DOHH2 (cell line): Measurements from ENCODE around the gene METTL22.

Experiments
- EZH2phosphoT487 ChIP-seq: fragments of 200-600 bp; sonication (generic); IDR thresholded peaks from 2 replicates; pipeline ENCODE4 v1.6.1; 2017; ENCODE audit warnings: borderline replicate concordance, mild to moderate bottlenecking, antibody characterized with exemption, low read length, moderate library complexity, mixed read lengths
- TF ChIP-seq, protein P1 (sequence below): fragments of 200-600 bp; sonication (generic); IDR thresholded peaks from one replicate; pipeline ENCODE4 v1.5.1; 2014; ENCODE audit warnings: antibody characterized with exemption, mild to moderate bottlenecking, low read depth, low read length; ENCODE audit not compliant: poor library complexity, severe bottlenecking

GRCh38 chr16:8697965-8698364 is 76.5 kb downstream of the METTL22 start:
- TF ChIP-seq, protein P1, sequence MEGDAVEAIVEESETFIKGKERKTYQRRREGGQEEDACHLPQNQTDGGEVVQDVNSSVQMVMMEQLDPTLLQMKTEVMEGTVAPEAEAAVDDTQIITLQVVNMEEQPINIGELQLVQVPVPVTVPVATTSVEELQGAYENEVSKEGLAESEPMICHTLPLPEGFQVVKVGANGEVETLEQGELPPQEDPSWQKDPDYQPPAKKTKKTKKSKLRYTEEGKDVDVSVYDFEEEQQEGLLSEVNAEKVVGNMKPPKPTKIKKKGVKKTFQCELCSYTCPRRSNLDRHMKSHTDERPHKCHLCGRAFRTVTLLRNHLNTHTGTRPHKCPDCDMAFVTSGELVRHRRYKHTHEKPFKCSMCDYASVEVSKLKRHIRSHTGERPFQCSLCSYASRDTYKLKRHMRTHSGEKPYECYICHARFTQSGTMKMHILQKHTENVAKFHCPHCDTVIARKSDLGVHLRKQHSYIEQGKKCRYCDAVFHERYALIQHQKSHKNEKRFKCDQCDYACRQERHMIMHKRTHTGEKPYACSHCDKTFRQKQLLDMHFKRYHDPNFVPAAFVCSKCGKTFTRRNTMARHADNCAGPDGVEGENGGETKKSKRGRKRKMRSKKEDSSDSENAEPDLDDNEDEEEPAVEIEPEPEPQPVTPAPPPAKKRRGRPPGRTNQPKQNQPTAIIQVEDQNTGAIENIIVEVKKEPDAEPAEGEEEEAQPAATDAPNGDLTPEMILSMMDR = no peak
- no peak for TF ChIP-seq EZH2phosphoT487
